Aorta (tissue), 5 donors: ENCODE measurements around the gene ZBTB7C. TPM values are rescaled to one million over a fixed set of nuclear protein-coding genes. Genes with fewer than 3 reads are reported as not detected.

Experiments
- ATAC-seq: fragments of 200-7000 bp; cut with Tn5 transposase; one replicate; pipeline ENCODE4 v1.9.1; 2022; ENCODE audit warnings: moderate library complexity; ENCODE audit not compliant: low FRiP score
- DNase-seq, 2 donors: peaks; one replicate each; pipeline ENCODE4 v3.0.0-alpha.2; 2020
- H3K27ac ChIP-seq, 2 donors: one replicate each; pipeline ENCODE4 v1.5.1; 2013; ENCODE audit warnings: low read length in 2 of 2, mild to moderate bottlenecking in 2 of 2, moderate library complexity in 2 of 2, control low read depth in 1 of 2, inconsistent platforms in 1 of 2, low read depth in 1 of 2
- H3K27me3 ChIP-seq, 2 donors: one replicate each; pipeline ENCODE4 v1.6.1; 2013; ENCODE audit warnings: control low read depth in 1 of 2, low read length in 1 of 2, mild to moderate bottlenecking in 1 of 2, moderate library complexity in 1 of 2; ENCODE audit not compliant: insufficient read depth in 2 of 2, control insufficient read depth in 1 of 2
- H3K36me3 ChIP-seq, 2 donors: one replicate each; pipeline ENCODE4 v1.6.1; 2013; ENCODE audit warnings: control low read depth in 1 of 2, low read length in 1 of 2, mild to moderate bottlenecking in 1 of 2; ENCODE audit not compliant: insufficient read depth in 2 of 2, control insufficient read depth in 1 of 2
- H3K4me1 ChIP-seq, 2 donors: one replicate each; pipeline ENCODE4 v1.6.1; 2013; ENCODE audit warnings: low read length in 2 of 2, control low read depth in 1 of 2, mild to moderate bottlenecking in 1 of 2, moderate library complexity in 1 of 2; ENCODE audit not compliant: insufficient read depth in 2 of 2, control insufficient read depth in 1 of 2
- H3K4me3 ChIP-seq, 2 donors: one replicate each; pipeline ENCODE4 v1.5.1; 2013; ENCODE audit warnings: low read length in 2 of 2, control low read depth in 1 of 2, mild to moderate bottlenecking in 1 of 2
- H3K9me3 ChIP-seq: one replicate; pipeline ENCODE4 v1.6.1; 2013; ENCODE audit warnings: mild to moderate bottlenecking, low read length; ENCODE audit not compliant: control insufficient read depth
- WGBS, 2 donors: extraction: QIAGEN DNeasy Blood & Tissue Kit; methylation state at CpG; one replicate each; pipeline ENCODE4 v1.1.7; 2013; 5-methylcytosine and 5-hydroxymethylcytosine counted together
- intact Hi-C, 2 donors: fragments of 100-400 bp; cut with DNase I; formaldehyde crosslinking; loops; one replicate each; pipeline versions ENCODE4 v1.14.2 to v1.15.0; 2022
- long read RNA-seq, 2 donors: library from polyadenylated mRNA; unstranded; transcript quantifications; one replicate each; pipeline ENCODE4 v2.0.0, GENCODE V29; 2020 to 2021
- polyA plus RNA-seq, 2 donors: library from polyadenylated mRNA; stranded (reverse); fragments of 200-250 nt; gene quantifications; one replicate each; pipeline ENCODE4 v1.2.3, GENCODE V29; 2013
- total RNA-seq, 2 donors: library from RNA; stranded (reverse); fragmentation: NEBNext Ultra II Directional; extraction: Animal tissue kit (Norgen Biotek cat#: 25700); gene quantifications; one replicate each; pipeline ENCODE4 v1.2.1, GENCODE V29; 2021
- donor health status: healthy with polysubstance abuse.
- donor health status: Bipolar disorder and iron deficiency.
- donor health status: DM: no; HTN: no; CAD: no.
- donor health status: DM: no; HTN: no; CAD: no.
- donor health status: DM: yes; HTN: yes; CAD: no.

Gene ZBTB7C
- total RNA-seq (10 to 100 TPM; 18.2 to 22.4 TPM), polyA plus RNA-seq (1 to 10 TPM in 1 of 2 donors, under 1 TPM in 1; 0.69 to 1.9 TPM)
- long read RNA-seq, donor 1, partial matches to known transcripts, result 5 of 57 reads
- long read RNA-seq, donor 1, other reads (novel, unspliced or antisense), result 52 of 57 reads
- long read RNA-seq, donor 2, full-length matches to known transcripts, result 2 of 35 reads
- long read RNA-seq, donor 2, partial matches to known transcripts, result 3 of 35 reads
- long read RNA-seq, donor 2, other reads (novel, unspliced or antisense), result 30 of 35 reads

DNA sequence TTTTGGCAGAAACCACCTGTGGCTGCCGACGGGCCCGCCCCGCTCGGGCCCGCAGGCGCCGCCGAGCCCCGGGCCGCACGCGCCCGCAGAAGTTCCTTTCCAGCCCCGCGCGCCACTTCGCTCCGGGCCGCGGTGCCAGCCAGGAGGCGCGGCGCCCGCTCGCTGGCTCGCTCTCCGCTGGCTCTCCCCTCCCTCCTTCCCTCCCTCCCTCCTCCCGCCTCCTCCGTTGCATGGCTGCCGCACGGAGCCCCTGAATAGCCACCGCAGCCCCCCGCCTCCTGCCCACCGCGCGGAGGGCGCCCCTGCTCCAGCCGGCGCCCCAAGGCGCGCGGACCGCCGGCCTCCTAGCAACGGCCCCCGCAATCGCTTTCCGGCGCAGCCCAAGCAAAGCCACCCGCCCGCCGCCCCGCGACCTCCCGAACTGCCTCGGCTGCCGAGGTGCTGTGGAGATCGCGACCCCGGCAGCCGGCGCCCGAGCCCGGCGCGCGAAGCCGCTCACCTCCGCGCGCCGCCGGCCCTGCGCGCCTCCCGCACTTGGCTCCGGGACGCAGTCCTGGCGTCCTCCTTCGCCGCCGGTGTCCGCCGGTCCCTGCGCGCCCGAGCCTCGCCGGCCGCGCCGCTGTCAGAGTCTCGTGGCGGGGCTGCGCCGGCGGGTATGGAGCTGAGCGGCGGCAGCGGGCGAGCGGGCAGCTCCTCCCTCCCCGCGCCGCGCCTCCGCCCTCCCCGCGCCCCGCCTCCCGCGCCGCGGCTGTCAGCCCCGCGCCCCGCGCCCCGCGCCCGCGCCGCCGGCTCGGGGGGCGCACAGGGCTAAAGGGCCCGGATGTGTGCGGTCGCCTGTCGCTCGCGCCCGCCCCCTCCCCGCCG lies at the start of gene ZBTB7C:
TSS of gene ZBTB7C (minus strand) at position 657 of the 864 bp plus-strand sequence.
- Histone ChIP-seq H3K36me3 (no peaks in the 10 kb centered on the region), H3K9me3 (no peaks in the 10 kb centered on the region), H3K27me3 (no peaks in the 10 kb centered on the region), H3K27ac (peak within 1 kb of the TSS; percentile 16 to 81), H3K4me1 (peaks cover 0 to 5% of the 10 kb centered on the region in 2 donors), H3K4me3 (peak within 1 kb of the TSS; percentile 94 to 97)
- DNase-seq, result peak; percentile 60 to 81
- intact Hi-C loops, result loop anchor here (5.0 to 10.0 kb wide), 5 partner anchors 38 to 247 kb away; no protein-coding TSS in a partner anchor
- WGBS, 2 donors, result 0 to 1% methylated on average over 60 to 136 of the region's 136 CpGs
- ATAC-seq, result peak; percentile 13

DNA sequence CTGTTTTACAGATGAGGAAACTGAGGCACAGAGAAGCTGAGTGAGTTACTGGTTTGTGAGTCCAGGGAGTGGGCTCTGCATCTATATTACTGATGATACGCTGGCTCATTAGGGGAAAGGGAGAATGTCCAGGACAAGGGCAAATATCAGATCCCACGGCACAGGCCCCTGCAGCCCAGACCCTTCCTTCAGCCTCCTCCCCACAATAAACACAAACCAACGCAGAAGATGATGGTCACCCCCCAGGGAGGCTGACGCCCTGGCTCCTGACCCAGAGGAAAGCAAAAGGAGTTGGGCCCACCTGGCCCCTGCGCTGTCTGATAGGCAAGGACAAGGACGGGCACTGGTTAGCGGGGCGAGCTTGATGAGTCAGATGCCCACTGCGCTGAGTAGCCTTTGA lies 47.7 kb upstream of the ZBTB7C start:
- Histone ChIP-seq H3K9me3 (no peaks in the 10 kb centered on the region), H3K36me3 (no peaks in the 10 kb centered on the region), H3K4me1 (no peaks in the 10 kb centered on the region), H3K27ac (no peak overlapping the region), H3K27me3 (no peaks in the 10 kb centered on the region), H3K4me3 (no peak overlapping the region)
- intact Hi-C loops, result no loop called here
- 97% methylated on average over 9 of the region's 9 CpGs for WGBS, 2 donors
- no peak for DNase-seq
- no peak for ATAC-seq

GRCh38 chr18:48455555-48456478 lies 46.6 kb upstream of the ZBTB7C start:
- no peaks in the 10 kb centered on the region for H3K9me3 ChIP-seq
- ATAC-seq, result peak; percentile 38
- no peak overlapping the region for H3K4me3 ChIP-seq
- intact Hi-C loops, result no loop called here
- H3K4me1 ChIP-seq, result no peaks in the 10 kb centered on the region
- no peak overlapping the region for H3K27ac ChIP-seq
- peak in 1 of 2 donors; percentile 48 for DNase-seq
- H3K27me3 ChIP-seq, result no peaks in the 10 kb centered on the region
- H3K36me3 ChIP-seq, result no peaks in the 10 kb centered on the region
- 32 to 35% methylated on average over 13 of the region's 13 CpGs for WGBS, 2 donors

DNA sequence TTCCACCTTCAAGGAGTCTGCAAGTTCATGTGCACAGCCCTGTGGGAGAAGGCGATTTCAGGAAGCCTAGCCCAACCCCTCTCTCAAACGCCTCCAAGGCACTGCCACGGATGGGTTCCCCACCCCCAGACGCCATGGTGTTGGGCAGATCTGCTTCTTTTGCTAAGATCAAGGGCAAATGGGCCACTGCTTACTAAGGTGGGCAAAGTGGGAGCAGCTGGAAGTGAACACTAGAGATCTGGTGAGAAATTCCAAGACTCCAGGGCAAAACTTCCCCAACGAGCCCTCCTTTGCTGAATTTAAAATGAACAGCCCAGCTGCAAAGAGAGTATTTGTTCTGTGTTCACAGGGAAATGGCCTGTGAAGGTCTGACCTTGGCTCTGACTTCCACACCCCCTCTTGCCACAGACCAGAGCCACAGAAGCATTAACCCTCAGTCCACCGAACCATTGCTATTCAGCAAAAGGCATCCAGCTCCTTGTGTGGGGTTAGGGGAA lies 45.1 kb upstream of the ZBTB7C start:
- WGBS, 2 donors, result 36 to 39% methylated on average over 6 of the region's 6 CpGs
- no peaks in the 10 kb centered on the region for H3K4me1 ChIP-seq
- no peak overlapping the region for H3K27ac ChIP-seq
- no peaks in the 10 kb centered on the region for H3K27me3 ChIP-seq
- H3K36me3 ChIP-seq, result no peaks in the 10 kb centered on the region
- no peaks in the 10 kb centered on the region for H3K9me3 ChIP-seq
- intact Hi-C loops, result no loop called here
- no peak overlapping the region for H3K4me3 ChIP-seq
- DNase-seq (no peak), ATAC-seq (no peak)

GRCh38 chr18:48453330-48454066 lies 44.3 kb upstream of the ZBTB7C start:
- WGBS, 2 donors, result 34 to 36% methylated on average over 9 of the region's 9 CpGs
- Histone ChIP-seq H3K9me3 (no peaks in the 10 kb centered on the region), H3K27me3 (no peaks in the 10 kb centered on the region), H3K36me3 (no peaks in the 10 kb centered on the region), H3K4me3 (no peak overlapping the region), H3K27ac (peak overlapping the region; percentile 25 to 45), H3K4me1 (no peaks in the 10 kb centered on the region)
- DNase-seq (peak in 1 of 2 donors; percentile 48), ATAC-seq (no peak)
- intact Hi-C loops, result no loop called here

- Histone ChIP-seq H3K27me3 (no peaks in the 10 kb centered on the region), H3K36me3 (no peaks in the 10 kb centered on the region), H3K4me1 (no peaks in the 10 kb centered on the region), H3K4me3 (no peak overlapping the region), H3K27ac (peak overlapping the region; percentile 25 to 45), H3K9me3 (no peaks in the 10 kb centered on the region)
- ATAC-seq (peak; percentile 22), DNase-seq (peak; percentile 72 to 79)
- WGBS, 2 donors, result 3 to 6% methylated on average over 4 of the region's 4 CpGs
- intact Hi-C loops, result no loop called here
Measured at GRCh38 chr18:48452861-48453323, 43.7 kb upstream of the ZBTB7C start.

DNA sequence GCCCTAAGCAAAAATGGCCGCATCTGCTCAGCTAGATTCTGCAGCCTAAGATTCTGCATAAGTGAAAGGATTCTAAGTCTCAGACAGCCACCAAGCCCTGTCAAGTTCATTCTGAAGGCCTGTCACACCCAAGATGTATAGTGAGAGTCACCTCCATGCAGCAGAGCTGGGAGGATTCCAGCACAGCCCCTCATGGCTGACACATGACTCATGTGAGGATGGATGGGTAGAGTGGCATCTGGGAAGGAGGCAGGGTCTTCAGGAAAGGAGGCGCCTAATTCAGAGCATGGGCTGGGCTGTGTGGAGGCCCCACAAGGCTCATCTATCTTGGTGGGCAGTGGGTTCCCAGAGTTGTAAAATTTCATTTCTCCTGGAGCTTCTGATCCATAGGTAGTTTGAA lies 41.5 kb upstream of the ZBTB7C start:
- intact Hi-C loops, result no loop called here

More for the DNA sequence above, 41.5 kb upstream of the ZBTB7C start:
- H3K27me3 ChIP-seq, result no peaks in the 10 kb centered on the region
- WGBS, 2 donors, result 93 to 98% methylated on average over 2 of the region's 2 CpGs
- H3K4me1 ChIP-seq, result no peaks in the 10 kb centered on the region
- no peak for ATAC-seq
- no peak overlapping the region for H3K27ac ChIP-seq
- H3K36me3 ChIP-seq, result no peaks in the 10 kb centered on the region
- no peaks in the 10 kb centered on the region for H3K9me3 ChIP-seq
- H3K4me3 ChIP-seq, result no peak overlapping the region
- no peak for DNase-seq
